HG02938 (cell line): ENCODE measurements around the gene HORMAD2.

ENCODE experiments used
- ATAC-seq: cut with Tn5 transposase; IDR thresholded peaks from one replicate; pipeline ENCODE4 v1.9.1; 2021; ENCODE audit warnings: mild to moderate bottlenecking, moderate library complexity; ENCODE audit not compliant: unreplicated experiment

Gene HORMAD2

GRCh38 chr22:30222321-30222720, 142.1 kb downstream of the HORMAD2 start:
- ATAC-seq, result no peak

DNA sequence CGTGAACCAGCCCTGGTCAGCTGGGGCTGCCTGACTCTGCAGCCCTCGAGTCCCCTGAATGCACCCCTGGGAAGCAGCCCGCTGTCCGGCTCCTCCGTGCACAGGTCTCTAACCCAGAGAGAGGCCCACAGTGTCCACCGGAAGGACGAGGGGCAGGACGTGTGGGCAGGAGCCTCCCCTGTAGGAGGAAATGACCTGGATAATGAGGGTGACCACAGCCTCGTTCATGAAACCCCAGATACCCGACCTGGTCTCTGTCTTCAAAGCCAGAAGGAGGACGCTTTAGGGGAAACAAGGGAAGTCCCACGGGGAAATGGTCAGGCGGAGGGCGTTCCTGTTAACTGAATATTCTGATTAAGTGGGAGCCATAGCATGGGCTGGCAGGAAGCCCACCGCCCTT, 143.0 kb downstream of the HORMAD2 start:
- ATAC-seq, result no peak

GRCh38 chr22:30224161-30224857, 144.0 kb downstream of the HORMAD2 start:
- no peak for ATAC-seq

DNA sequence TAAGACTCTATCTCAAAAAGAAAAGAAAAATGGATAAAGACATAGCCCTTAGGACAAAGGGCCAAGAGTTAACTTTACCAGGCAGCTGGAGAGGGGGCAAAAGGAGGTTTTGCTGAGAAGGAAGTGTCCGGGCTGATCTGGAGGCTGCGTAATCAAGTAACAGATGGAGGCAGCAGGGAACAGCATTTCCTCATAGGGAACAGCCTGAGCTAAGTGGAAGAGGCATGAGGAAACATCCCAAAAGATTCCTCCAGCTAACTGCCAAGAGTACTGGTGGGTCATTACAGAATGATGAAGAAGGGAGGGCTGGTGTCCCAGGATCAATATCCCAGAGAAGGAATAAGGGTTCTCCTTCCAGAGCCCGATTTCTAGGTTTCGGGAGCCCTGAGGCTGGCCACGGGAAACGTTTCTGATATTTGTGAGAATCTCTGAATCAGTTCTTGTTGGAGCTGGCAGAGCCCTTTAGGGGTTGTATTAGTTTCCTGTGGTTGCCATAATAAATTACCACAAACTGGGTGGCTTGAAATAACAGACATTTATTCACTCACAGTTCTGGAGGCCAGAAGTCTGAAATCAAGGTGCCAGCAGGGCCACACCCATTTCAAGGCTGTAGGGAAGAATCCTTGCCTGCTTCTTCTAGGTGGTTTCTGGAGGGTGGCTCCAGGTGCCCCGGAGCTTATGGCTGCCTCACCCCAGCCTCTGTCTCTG, 145.1 kb downstream of the HORMAD2 start:
- ATAC-seq, result no peak

- no peak for ATAC-seq
Measured at GRCh38 chr22:30226192-30226832, 146.0 kb downstream of the HORMAD2 start.
